Measurements from ENCODE around the gene C1orf21. TPM values are rescaled to one million over a fixed set of nuclear protein-coding genes. Genes with fewer than 3 reads are reported as not detected.

The C1orf21 gene
- total and polyA plus RNA-seq, 12 donors, result 20.6 to 76.7 (median 67.5) TPM

DNA sequence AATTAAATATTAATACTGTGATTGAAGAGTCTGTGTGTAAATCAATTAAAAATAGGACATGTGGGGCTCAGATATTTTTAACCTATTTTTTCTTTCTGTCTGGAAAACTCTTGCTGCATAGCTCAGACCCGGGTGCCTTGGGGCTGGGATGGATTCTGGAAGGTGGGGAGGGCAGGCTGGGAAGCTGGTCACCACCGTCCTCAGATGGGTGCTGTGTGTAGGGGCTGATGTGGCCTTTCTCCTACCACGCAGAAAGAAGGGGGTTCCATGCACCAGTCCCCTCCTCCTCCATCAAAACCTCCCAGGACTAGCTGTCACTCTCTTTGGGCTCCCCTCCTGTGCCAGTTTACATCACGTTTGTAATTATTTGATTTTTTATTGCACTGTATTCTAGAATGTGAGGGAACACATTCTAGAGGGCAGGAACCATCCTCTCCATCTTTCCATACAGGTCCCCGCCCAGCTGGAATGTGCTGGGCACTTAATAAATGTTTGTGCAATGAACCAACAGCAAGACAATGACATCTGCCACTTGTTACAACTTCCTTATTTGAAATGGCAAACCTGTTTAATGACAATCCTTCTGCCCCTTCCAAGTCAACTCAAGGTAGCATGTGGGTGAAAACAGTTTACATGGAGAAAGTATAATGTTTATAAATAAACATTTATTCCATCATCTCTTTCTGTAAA lies 263.5 kb downstream of the C1orf21 start:
- Histone ChIP-seq H3K36me3 (no peaks in the 10 kb centered on the region), H3K27me3 (no peaks in the 10 kb centered on the region), H3K9me3 (peaks cover 0 to 11% (median 0%) of the 10 kb centered on the region in 11 donors), H3K4me1 (peaks cover 4 to 32% (median 17%) of the 10 kb centered on the region in 9 donors), H3K4me3 (no peak overlapping the region), H3K27ac (peak overlapping the region in 5 of 10 donors; percentile 56 to 80 (median 70))
- ATAC-seq, result peak in 1 of 8 donors; percentile 25
- DNase-seq, result no peak
- intact Hi-C loops (cut with DNase I), result no loop called here
- no peak for TF ChIP-seq CTCF (IDR thresholded peaks at IDR 0.05)
- 74 to 80% methylated on average over 5 of the region's 5 CpGs for WGBS, 2 donors

DNA sequence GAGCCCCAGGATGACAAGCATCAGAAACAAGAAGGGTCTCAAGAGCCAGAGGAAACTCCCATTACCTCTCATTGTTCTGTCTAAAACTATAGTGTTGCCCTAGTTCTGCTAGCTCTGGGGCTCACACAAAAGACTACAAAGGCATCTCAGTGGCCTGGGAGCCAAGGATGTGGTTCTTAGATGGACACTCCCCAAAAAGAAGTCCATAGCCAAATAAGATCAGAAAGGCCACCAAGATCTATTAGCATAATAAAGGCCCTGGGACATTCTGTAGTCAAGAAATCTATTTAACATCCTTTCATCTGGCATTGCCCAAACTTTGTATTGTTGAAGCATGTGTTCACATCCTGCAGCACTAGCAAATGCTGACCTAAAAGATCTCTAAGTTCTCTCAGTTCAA lies 268.4 kb downstream of the C1orf21 start:
- no peak for DNase-seq
- peaks cover 0 to 11% (median 0%) of the 10 kb centered on the region in 11 donors for H3K9me3 ChIP-seq
- no peaks in the 10 kb centered on the region for H3K36me3 ChIP-seq
- ATAC-seq, result peak in 1 of 8 donors; percentile 51
- H3K27ac ChIP-seq, result no peak overlapping the region
- H3K27me3 ChIP-seq, result no peaks in the 10 kb centered on the region
- peaks cover 0 to 2% (median 0%) of the 10 kb centered on the region in 9 donors for H3K4me1 ChIP-seq
- no peak for TF ChIP-seq CTCF (IDR thresholded peaks at IDR 0.05)
- intact Hi-C loops (cut with DNase I), result no loop called here
- H3K4me3 ChIP-seq, result no peak overlapping the region

- H3K36me3 ChIP-seq, result no peaks in the 10 kb centered on the region
- no peak for TF ChIP-seq CTCF (IDR thresholded peaks at IDR 0.05)
- intact Hi-C loops (cut with DNase I), result no loop called here
- ATAC-seq, result no peak
- peaks cover 0 to 11% (median 0%) of the 10 kb centered on the region in 11 donors for H3K9me3 ChIP-seq
- no peak overlapping the region for H3K4me3 ChIP-seq
- DNase-seq, result no peak
- no peak overlapping the region for H3K27ac ChIP-seq
- no peaks in the 10 kb centered on the region for H3K27me3 ChIP-seq
- H3K4me1 ChIP-seq, result no peaks in the 10 kb centered on the region
- WGBS, 2 donors, result 92% methylated on average over 2 of the region's 2 CpGs
Observed at GRCh38 chr1:184656221-184656620, 269.4 kb downstream of the C1orf21 start.

DNA sequence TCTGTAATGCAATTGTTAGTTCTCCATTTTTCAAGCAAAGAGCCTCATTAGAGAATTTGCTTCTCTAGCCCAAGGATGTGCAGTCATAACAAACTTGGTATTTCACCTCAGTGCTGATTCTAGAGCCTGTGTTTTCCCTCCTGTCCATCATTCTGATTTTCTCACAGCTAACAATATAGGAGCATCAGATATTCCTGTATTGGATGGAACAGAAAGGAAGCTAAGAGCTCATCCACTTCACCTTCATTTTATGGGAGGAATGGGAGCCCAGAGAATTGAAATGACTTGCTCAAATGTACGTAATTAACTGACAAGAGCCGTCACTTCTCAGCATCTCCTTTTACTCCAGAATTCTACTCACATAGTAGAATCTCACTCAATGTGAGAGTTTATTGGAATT lies 271.2 kb downstream of the C1orf21 start:
- no peak overlapping the region for H3K27ac ChIP-seq
- no peak for DNase-seq
- H3K4me1 ChIP-seq, result no peaks in the 10 kb centered on the region

More for the DNA sequence above, 271.2 kb downstream of the C1orf21 start:
- Histone ChIP-seq H3K4me3 (no peak overlapping the region), H3K27me3 (no peaks in the 10 kb centered on the region), H3K36me3 (no peaks in the 10 kb centered on the region), H3K9me3 (no peaks in the 10 kb centered on the region)
- TF ChIP-seq CTCF (IDR thresholded peaks at IDR 0.05), result no peak
- WGBS, 2 donors, result 95% methylated on average over 2 of the region's 2 CpGs
- intact Hi-C loops (cut with DNase I), result no loop called here
- no peak for ATAC-seq

All from heart right ventricle (tissue), 16 donors.